ENCODE data around the gene INSL4. TPM values are rescaled to one million over a fixed set of nuclear protein-coding genes. Genes with fewer than 3 reads are reported as not detected.

INSL4 gene
- polyA plus RNA-seq, result not detected

DNA sequence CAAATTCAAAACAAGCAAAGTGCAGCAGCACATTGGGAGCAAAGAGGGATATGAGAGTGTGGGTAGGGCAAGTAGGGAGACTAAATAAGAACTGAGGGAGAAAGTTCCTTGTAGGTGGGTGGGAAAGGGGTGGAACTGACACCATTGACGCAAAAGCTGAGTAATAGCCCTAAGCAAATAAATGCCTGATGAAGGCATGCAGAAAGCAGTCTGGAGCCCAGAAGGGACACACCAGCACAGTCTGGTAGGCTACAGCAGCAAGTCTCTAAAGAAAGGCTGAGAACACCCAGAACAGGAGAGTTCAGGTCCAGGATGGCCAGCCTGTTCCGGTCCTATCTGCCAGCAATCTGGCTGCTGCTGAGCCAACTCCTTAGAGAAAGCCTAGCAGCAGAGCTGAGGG, at the start of gene INSL4:
Gene INSL4 (plus strand): TSS at position 208 of the 400 bp plus-strand sequence. CDS start 105 bp downstream, at position 313.
- Mint-ChIP-seq H3K36me3 (no peaks in the 10 kb centered on the region), H3K4me1 (no peaks in the 10 kb centered on the region), H3K27me3 (peaks cover 7% of the 10 kb centered on the region), H3K4me3 (no peak within 1 kb of the TSS), H3K27ac (peak within 1 kb of the TSS in 1 of 3 donors; percentile 21), H3K9me3 (no peaks in the 10 kb centered on the region)

DNA sequence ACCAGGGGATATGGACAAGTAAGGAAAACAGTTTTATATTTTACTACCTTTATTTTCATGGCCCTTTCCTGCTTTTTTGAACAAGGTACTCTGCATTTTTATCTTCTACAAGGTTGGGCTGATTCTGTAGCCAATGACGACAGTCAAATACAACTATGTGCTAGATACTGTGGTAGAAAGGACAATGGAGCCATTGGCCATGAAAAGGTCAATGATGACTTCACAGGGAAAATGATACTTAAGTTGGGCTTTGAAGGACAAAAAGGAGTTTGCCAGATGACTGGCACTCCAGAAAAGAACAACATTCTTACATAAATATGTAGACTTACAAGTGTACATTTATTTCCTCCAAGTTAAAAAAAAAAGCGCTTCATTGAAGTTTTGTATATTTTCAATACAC, 46.4 kb upstream of the INSL4 start:
- Mint-ChIP-seq H3K4me3 (peak overlapping the region in 1 of 4 donors; percentile 68), H3K27ac (no peak overlapping the region), H3K27me3 (no peaks in the 10 kb centered on the region), H3K36me3 (no peaks in the 10 kb centered on the region), H3K9me3 (peaks cover 2 to 14% (median 3%) of the 10 kb centered on the region in 3 donors), H3K4me1 (peaks cover 0 to 6% (median 3%) of the 10 kb centered on the region in 3 donors)

DNA sequence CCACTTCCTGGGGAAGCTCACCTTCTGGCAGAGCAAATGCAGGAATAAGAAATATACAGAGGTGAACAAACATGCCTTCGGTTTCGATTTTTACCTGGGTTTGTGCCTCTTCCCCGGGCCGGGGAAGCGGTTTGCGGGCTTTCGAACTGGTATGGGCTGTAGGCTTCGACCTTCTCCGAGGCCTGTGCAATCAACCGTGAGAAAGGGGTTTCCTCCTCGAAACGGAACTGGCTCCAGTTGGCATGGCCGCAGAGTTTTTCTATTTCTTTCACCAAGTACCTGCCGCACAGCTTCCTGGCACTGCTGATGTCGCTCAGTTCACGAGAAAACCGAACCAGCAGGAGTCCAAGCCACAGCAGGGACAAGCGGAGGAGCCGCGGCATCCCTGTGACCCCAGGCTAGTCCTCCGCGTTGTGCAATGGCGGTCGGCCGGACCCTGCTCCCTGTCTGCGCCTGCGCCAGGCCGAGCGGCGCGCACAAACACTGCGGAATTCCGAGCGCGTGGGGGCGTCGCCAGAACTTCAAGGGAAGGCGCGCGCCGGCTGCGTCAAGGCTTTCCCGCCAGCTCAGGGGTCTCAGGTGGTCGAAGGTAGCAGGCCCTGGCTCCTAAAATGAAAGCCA, 45.9 kb upstream of the INSL4 start, which contains the start of gene INSL6:
Gene INSL6 (minus strand): TSS at position 420 of the 621 bp plus-strand sequence. CDS start 37 bp downstream, at position 383.
- peak within 1 kb of the TSS in 2 of 4 donors; percentile 60 to 68 for H3K4me3 Mint-ChIP-seq
- H3K27ac Mint-ChIP-seq, result no peak within 1 kb of the TSS
- peaks cover under 1 to 10% (median 3%) of the 10 kb centered on the region in 3 donors for H3K9me3 Mint-ChIP-seq

DNA sequence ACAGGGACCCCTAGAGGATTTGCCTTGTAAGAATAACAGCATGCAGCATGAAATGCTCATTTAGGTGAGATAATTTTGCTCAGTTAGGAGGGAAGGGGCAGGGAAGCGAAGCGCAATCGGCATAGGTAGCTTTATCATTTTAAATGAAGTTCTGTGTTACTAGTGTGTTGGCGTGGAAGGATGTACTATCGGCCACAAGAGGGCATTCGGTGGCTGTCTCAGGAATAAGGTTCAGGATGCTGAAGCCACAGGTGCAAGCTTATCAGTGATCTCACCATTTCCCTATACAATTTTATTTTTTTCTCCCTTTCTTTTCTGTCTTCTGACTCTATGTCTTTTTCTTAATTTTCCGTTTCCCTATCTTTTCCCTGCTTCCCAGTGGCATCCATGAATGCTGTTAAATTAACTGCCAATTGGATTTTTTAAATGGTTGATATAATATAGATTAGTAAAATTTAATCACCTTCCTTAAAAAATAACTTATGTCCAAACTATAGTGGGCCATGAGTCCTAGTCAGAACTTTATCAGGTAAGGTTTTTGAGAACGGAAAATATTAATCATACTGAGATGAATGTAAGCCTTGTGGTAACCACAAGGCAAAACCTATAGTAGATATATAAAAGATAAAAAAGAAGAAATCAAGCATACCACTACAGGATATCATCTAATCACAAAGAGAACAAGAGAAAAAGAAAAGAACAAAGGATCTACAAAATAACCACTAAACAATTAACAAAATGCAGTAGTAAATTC, 44.6 kb upstream of the INSL4 start:
- no peak overlapping the region for H3K27ac Mint-ChIP-seq
- H3K4me1 Mint-ChIP-seq, result peaks cover 0 to 6% (median 3%) of the 10 kb centered on the region in 3 donors
- H3K36me3 Mint-ChIP-seq, result no peaks in the 10 kb centered on the region
- H3K27me3 Mint-ChIP-seq, result no peaks in the 10 kb centered on the region
- H3K9me3 Mint-ChIP-seq, result no peaks in the 10 kb centered on the region
- no peak overlapping the region for H3K4me3 Mint-ChIP-seq

More for the DNA sequence above, 45.9 kb upstream of the INSL4 start, which contains the start of gene INSL6:
- Mint-ChIP-seq H3K4me1 (peaks cover 0 to 6% (median 3%) of the 10 kb centered on the region in 3 donors), H3K36me3 (no peaks in the 10 kb centered on the region), H3K27me3 (no peaks in the 10 kb centered on the region)

DNA sequence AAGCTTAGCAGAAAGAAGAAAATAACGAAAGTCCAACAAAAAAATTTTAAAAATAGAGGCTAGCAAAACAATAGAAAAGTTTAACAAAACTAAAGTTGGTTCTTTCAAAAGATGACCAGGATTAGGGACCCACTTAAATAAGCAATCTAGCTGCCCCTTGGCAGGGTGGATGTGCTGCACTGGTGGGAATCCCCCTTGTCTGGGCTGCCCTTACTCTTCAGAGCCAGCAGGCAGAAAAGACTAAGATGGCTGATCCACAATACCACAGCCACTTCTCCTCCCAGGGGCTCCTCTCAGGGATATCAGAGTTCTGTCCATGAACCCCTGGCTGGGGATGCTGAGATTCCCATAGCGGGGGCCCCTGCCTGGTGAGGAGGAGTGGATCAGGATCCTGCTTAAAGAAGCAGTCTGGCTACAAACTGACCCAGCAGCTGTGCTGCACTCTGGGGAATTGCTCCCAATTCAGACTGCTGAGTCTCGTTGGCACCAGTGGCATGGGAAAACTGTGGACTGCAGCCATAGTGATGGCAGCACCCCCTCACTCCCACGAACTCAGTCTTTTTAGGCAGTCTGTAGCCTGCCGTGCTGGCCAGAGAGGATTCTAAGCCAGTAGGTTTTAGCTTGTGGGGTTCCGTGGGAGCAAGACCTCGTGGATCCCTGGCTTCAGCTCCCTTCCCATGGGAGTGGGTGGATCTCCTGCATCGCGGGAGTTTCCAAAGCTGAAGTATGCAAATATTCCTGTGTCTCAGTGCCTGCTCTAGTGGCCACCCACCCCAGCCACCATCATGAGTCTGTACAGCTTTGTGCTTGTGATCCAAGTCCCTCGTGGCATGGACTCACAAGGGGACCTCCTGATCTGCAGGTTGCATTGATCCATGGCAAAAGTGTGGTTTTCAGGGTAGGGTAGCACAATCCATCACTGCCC, 42.9 kb upstream of the INSL4 start:
- Mint-ChIP-seq H3K27me3 (no peaks in the 10 kb centered on the region), H3K27ac (no peak overlapping the region), H3K4me1 (peaks cover 0 to 6% (median 5%) of the 10 kb centered on the region in 3 donors), H3K4me3 (no peak overlapping the region), H3K9me3 (no peaks in the 10 kb centered on the region), H3K36me3 (no peaks in the 10 kb centered on the region)

DNA sequence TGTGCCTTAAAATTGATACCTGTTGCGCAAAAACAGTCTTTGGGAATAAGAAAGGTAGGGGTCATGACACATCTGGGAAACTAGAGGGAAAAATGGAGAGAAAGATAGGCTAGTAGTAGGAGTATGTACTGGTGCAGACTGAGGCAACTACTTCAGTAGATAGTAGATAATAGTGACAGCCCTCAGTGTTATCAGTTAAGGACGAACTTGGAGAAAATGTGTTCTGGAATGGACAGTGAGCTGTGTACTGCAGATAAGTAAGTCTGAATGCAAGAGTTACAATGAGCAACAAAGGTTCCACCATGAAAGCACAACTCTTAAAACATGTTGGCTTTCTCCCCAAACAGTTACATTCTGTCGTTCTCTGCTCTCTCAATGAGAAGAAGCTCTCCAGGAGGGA, 39.2 kb upstream of the INSL4 start:
- H3K27ac Mint-ChIP-seq, result no peak overlapping the region
- H3K9me3 Mint-ChIP-seq, result no peaks in the 10 kb centered on the region
- H3K27me3 Mint-ChIP-seq, result peaks cover 1% of the 10 kb centered on the region
- H3K4me3 Mint-ChIP-seq, result no peak overlapping the region
- H3K36me3 Mint-ChIP-seq, result no peaks in the 10 kb centered on the region
- H3K4me1 Mint-ChIP-seq, result peaks cover 0 to 2% (median 0%) of the 10 kb centered on the region in 3 donors

DNA sequence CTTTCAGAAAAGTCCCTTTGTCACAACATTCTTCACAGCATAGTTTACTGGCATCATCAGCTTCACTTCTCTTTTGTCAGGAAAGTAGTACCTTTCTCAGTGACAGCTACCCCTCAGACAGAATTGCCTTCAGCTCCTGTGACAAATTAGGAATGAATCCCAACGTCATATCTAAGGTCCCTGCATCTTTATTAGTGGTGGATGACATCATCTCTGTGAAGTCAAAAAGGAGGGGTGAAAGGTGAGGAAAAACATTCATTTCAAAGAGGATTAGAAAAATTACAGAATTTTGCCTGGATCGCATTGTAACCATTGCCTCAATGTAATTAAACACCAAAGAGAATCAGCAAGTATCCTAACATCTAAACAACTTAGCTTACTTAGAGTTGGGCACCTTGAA, 37.9 kb upstream of the INSL4 start:
- Mint-ChIP-seq H3K27ac (no peak overlapping the region), H3K27me3 (peaks cover 6% of the 10 kb centered on the region), H3K4me1 (peaks cover 0 to 2% (median 0%) of the 10 kb centered on the region in 3 donors), H3K9me3 (peaks cover 0 to 3% (median 2%) of the 10 kb centered on the region in 3 donors), H3K4me3 (no peak overlapping the region), H3K36me3 (peaks cover under 1% of the 10 kb centered on the region)

GRCh38 chr9:5195463-5195862, 35.8 kb upstream of the INSL4 start:
- Mint-ChIP-seq H3K4me3 (no peak overlapping the region), H3K27me3 (peaks cover 12% of the 10 kb centered on the region), H3K36me3 (peaks cover 3% of the 10 kb centered on the region), H3K9me3 (peaks cover 0 to 3% (median 2%) of the 10 kb centered on the region in 3 donors), H3K4me1 (peaks cover 0 to 2% (median 0%) of the 10 kb centered on the region in 3 donors), H3K27ac (no peak overlapping the region)

DNA sequence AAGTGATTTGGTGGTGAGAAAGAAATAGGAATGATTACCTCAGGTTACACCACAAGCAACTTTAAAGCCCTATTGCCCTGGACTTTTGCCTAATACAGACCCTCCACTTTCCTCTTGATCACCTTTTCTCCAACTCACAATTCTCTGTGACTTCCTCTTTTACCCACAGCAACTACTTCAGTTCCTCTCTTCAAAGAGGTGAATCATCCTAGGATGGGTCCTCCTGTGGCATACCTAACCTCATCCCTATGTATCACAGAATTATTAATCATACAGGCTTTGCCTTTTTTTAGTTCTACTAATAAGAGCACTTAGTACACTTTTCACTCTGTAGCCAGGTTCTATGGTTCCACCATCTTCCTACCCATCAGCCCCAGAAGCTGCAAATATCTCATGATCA, 26.1 kb upstream of the INSL4 start:
- Mint-ChIP-seq H3K36me3 (peaks cover 2% of the 10 kb centered on the region), H3K9me3 (peaks cover 0 to 4% (median 0%) of the 10 kb centered on the region in 3 donors), H3K4me3 (no peak overlapping the region), H3K27ac (no peak overlapping the region), H3K27me3 (peaks cover 9% of the 10 kb centered on the region), H3K4me1 (peaks cover 0 to 4% (median 0%) of the 10 kb centered on the region in 3 donors)

DNA sequence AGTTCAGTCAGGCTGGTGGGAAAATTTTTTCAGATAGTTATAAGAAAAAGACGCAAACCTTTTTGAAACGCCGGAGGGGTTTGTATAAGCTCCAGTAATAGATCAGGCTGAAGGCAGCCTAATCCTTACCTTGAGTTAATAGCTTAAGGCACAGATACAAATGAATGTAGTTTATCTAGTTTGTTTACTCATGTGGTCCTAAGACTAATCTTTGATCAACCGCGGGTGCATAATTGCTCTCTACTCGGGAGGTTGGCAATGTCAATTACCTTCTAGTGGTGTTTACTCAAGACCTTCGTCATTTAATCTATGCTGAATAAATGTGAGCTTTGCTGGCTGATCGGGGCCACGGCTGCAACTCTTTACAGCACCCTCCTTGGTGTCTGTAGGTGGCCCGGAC, 665 bp upstream of the INSL4 start:
- peaks cover 7% of the 10 kb centered on the region for H3K27me3 Mint-ChIP-seq
- H3K9me3 Mint-ChIP-seq, result no peaks in the 10 kb centered on the region
- no peaks in the 10 kb centered on the region for H3K4me1 Mint-ChIP-seq
- H3K27ac Mint-ChIP-seq, result peak overlapping the region in 1 of 3 donors; percentile 21
- no peaks in the 10 kb centered on the region for H3K36me3 Mint-ChIP-seq
- H3K4me3 Mint-ChIP-seq, result no peak overlapping the region

- H3K27ac Mint-ChIP-seq, result no peak overlapping the region
- peaks cover 0 to 2% (median 1%) of the 10 kb centered on the region in 3 donors for H3K4me1 Mint-ChIP-seq
- H3K9me3 Mint-ChIP-seq, result peaks cover 0 to 1% (median 0%) of the 10 kb centered on the region in 3 donors
- H3K27me3 Mint-ChIP-seq, result no peaks in the 10 kb centered on the region
- no peak overlapping the region for H3K4me3 Mint-ChIP-seq
- H3K36me3 Mint-ChIP-seq, result no peaks in the 10 kb centered on the region
Observed at GRCh38 chr9:5263351-5264218, 32.4 kb downstream of the INSL4 start.

GRCh38 chr9:5264219-5264595, 33.0 kb downstream of the INSL4 start:
- H3K27ac Mint-ChIP-seq, result no peak overlapping the region
- H3K9me3 Mint-ChIP-seq, result peaks cover 0 to 1% (median 0%) of the 10 kb centered on the region in 3 donors
- no peak overlapping the region for H3K4me3 Mint-ChIP-seq
- no peaks in the 10 kb centered on the region for H3K36me3 Mint-ChIP-seq
- H3K27me3 Mint-ChIP-seq, result no peaks in the 10 kb centered on the region
- peaks cover 0 to 2% (median 1%) of the 10 kb centered on the region in 3 donors for H3K4me1 Mint-ChIP-seq

- Mint-ChIP-seq H3K27me3 (peaks cover under 1% of the 10 kb centered on the region), H3K27ac (no peak overlapping the region), H3K36me3 (no peaks in the 10 kb centered on the region), H3K9me3 (peaks cover 0 to 1% (median 0%) of the 10 kb centered on the region in 3 donors), H3K4me3 (no peak overlapping the region), H3K4me1 (peaks cover 0 to 2% (median 1%) of the 10 kb centered on the region in 3 donors)
Observed at GRCh38 chr9:5265939-5266338, 34.7 kb downstream of the INSL4 start.

DNA sequence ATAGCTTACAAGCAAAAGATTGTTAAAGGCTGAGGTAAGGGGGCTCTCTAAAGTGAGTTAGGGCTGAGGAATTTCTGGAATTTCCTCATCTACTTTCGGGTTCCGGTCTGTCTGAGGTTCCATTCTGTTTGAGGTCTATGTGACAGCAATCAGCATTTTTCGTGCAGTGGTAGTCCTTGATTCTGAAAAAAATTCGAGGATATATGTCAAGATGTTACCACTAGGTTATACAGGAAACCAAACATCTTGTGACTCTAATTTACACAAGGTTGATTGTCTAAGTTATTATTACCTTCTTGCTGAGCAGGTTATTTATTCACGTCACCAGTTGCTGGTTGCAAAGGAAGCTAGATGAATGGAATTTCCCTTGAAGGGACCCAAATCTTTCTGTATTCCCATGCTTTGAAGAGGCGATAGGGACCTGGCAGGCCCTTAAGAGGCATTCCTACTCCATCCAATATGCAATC, 38.1 kb downstream of the INSL4 start:
- no peaks in the 10 kb centered on the region for H3K9me3 Mint-ChIP-seq
- peaks cover 0 to 2% (median 0%) of the 10 kb centered on the region in 3 donors for H3K4me1 Mint-ChIP-seq
- H3K27me3 Mint-ChIP-seq, result peaks cover 5% of the 10 kb centered on the region
- no peak overlapping the region for H3K27ac Mint-ChIP-seq
- no peaks in the 10 kb centered on the region for H3K36me3 Mint-ChIP-seq
- H3K4me3 Mint-ChIP-seq, result no peak overlapping the region

All from IgD-negative memory B cell (primary cell).